B cell (primary cell): ENCODE results near the gene ZIC4.

Experiments
- CTCF ChIP-seq: fragments of 200-600 bp; IDR thresholded peaks from one replicate; pipeline ENCODE4 v1.8.0; 2022; ENCODE audit warnings: antibody characterized with exemption, mild to moderate bottlenecking
- EZH2 ChIP-seq: IDR thresholded peaks from 2 replicates; pipeline ENCODE4 v1.6.1; 2012; ENCODE audit warnings: borderline replicate concordance, low read depth, mild to moderate bottlenecking, moderate library complexity, low read length; ENCODE audit not compliant: insufficient read depth, poor library complexity, severe bottlenecking

- TF ChIP-seq EZH2 (no peak), CTCF (no peak)
Measured at GRCh38 chr3:147401421-147401820, 4.9 kb downstream of the ZIC4 start.
